Body of pancreas (tissue), 4 donors: Measurements from ENCODE around the gene PSMD12.

Experiments
- POLR2A ChIP-seq, 3 donors: fragments of 450-650 bp; IDR thresholded peaks; one replicate each; pipeline ENCODE4 v1.6.1; 2016; ENCODE audit warnings: antibody characterized with exemption in 3 of 3, mild to moderate bottlenecking in 2 of 3
- TF ChIP-seq, protein P1 (sequence below), 7 experiments: fragments of 450-650 bp in 4 of 7; fragments of 200-600 bp in 3 of 7; sonication (generic) in 3 of 7; IDR thresholded peaks; one replicate each; pipeline ENCODE4 v1.5.1; 2016 to 2019; ENCODE audit warnings: antibody characterized with exemption in 7 of 7

GRCh38 chr17:67414130-67414529 is 47.8 kb upstream of the PSMD12 start:
- no peak for TF ChIP-seq POLR2A (IDR thresholded peaks at IDR 0.05)
- TF ChIP-seq, protein P1, sequence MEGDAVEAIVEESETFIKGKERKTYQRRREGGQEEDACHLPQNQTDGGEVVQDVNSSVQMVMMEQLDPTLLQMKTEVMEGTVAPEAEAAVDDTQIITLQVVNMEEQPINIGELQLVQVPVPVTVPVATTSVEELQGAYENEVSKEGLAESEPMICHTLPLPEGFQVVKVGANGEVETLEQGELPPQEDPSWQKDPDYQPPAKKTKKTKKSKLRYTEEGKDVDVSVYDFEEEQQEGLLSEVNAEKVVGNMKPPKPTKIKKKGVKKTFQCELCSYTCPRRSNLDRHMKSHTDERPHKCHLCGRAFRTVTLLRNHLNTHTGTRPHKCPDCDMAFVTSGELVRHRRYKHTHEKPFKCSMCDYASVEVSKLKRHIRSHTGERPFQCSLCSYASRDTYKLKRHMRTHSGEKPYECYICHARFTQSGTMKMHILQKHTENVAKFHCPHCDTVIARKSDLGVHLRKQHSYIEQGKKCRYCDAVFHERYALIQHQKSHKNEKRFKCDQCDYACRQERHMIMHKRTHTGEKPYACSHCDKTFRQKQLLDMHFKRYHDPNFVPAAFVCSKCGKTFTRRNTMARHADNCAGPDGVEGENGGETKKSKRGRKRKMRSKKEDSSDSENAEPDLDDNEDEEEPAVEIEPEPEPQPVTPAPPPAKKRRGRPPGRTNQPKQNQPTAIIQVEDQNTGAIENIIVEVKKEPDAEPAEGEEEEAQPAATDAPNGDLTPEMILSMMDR (IDR thresholded peaks at IDR 0.05): no peak
